ENCODE results near the gene PRR11. TPM values are rescaled to one million over a fixed set of nuclear protein-coding genes. Genes with fewer than 3 reads are reported as not detected.

PRR11 gene
- total RNA-seq, 4 donors from 2014 or later: 0.82 to 3.5 (median 1.4) TPM

DNA sequence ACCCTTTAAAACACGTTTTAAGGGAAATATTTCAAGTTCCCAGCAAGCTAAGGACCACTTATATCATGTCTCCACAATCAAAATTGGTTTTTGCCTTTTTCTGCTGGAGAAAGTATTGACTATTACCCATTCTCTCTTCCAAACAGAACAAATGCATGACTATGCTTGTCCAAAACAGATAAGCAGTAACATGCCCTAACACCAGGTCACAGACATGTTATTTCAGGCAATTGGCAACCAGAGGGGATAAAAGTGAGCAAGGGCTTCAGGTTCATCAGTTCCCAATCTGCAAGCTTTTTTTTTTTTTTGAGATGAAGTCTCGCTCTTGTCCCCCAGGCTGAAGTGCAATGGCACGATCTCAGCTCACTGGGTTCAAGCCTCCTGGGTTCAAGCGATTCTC, 15.6 kb upstream of the PRR11 start:
- DNase-seq (ENCODE audit: low spot score): no peak
- no peak for TF ChIP-seq CTCF (IDR thresholded peaks at IDR 0.05)
- no peak for ATAC-seq (ENCODE audit: low FRiP score)

- DNase-seq (ENCODE audit: low spot score) (no peak), ATAC-seq (ENCODE audit: low FRiP score) (no peak)
- TF ChIP-seq CTCF (IDR thresholded peaks at IDR 0.05): no peak
Observed at GRCh38 chr17:59141860-59142259, 13.7 kb upstream of the PRR11 start.

GRCh38 chr17:59145571-59146096, 9.9 kb upstream of the PRR11 start:
- DNase-seq (ENCODE audit: low spot score): no peak
- ATAC-seq (ENCODE audit: low FRiP score): no peak
- TF ChIP-seq CTCF (IDR thresholded peaks at IDR 0.05): no peak

DNA sequence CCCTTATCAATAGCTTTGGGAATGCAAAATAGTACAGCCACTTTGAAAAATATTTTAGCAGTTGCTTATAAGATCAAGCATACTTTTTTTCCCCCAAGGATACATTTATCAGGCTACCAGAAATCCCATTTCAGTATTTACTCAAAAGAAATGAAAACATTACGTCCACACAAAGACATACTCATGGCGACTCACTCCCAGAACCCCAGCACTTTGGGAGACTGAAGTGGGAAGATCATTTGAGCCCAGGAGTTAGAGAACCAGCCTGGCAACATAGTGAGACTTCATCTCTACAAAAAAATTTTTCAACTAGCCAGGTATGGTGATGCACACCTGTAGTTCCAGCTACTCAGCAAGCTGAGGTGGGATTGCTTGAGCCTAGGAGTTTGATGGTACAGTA, 6.5 kb upstream of the PRR11 start:
- no peak for TF ChIP-seq CTCF (IDR thresholded peaks at IDR 0.05)
- ATAC-seq (ENCODE audit: low FRiP score): no peak

DNA sequence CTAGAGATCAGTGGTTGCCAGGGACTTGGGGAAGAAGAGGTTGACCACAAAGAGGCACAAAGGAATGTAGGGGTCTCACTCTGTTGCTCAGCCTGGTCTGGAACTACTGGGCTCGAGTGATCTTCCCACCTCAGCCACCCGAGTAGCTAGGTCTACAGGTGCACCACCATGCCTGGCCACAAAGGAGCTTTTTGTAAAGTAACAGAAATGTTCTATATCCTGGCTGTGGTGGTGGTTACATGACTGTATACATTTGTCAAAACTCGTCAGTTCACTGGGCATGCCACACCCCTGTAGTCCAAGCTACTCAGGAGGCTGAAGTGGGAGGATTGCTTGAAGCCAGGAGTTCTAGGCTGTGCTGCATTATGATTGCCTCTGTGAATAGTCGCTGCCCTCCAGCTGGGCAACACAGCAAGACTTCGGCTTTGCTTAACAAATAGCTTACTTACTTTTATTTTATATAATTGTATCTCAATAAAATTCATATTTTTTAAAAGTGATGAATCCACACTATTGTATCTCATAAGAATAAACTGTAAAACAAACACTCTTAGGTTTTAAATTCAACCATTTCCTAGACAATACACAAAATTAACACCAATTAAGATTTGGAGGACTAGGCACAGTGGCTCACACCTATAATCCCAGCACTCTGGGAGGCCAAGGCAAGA, 5.6 kb upstream of the PRR11 start:
- DNase-seq (ENCODE audit: low spot score): no peak
- TF ChIP-seq CTCF (IDR thresholded peaks at IDR 0.05): no peak
- no peak for ATAC-seq (ENCODE audit: low FRiP score)

More for the DNA sequence above, 6.5 kb upstream of the PRR11 start:
- DNase-seq (ENCODE audit: low spot score): no peak

- no peak for TF ChIP-seq CTCF (IDR thresholded peaks at IDR 0.05)
- no peak for DNase-seq (ENCODE audit: low spot score)
- ATAC-seq (ENCODE audit: low FRiP score): no peak
Observed at GRCh38 chr17:59151006-59151405, 4.5 kb upstream of the PRR11 start.

DNA sequence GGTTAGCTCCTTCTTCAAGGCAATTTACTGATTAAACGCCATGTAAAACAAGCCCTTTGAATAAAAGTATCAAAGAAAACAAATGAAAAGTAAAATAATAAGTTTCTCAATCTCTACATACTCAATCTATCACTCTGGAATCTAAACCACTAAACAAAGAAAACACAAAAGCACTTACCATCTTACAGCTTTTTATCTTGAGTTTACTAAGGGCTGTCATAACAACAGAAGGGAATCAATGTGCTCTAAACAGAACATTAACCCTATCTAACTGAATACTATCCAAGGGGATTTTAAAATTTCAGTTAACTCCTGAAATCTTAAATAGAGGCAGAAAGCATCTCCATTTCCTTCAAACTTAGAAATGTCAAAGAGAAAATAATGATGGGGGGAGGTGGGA, 4.0 kb upstream of the PRR11 start:
- ATAC-seq (ENCODE audit: low FRiP score) (no peak), DNase-seq (ENCODE audit: low spot score) (no peak)
- no peak for TF ChIP-seq CTCF (IDR thresholded peaks at IDR 0.05)
